ENCODE data around the gene PEPD.

PEPD gene

DNA sequence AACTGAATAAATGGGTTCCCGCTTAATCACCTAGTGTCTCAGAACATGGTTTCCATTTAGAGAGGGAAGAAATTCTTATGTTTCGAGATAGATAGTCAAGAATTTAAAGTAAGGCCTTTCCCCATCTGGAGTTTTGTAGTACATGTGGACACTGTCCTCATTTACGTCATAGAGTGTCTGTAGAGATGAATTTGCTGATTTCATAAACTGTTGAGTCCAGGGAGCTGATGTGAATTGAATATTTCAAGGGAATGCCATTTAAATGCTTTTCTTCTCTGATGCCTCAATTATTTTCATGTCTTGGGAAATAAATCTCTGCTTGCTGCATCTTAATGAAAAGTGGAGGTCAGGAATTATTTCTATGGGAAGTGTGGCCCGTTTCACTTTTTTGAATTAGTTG is 138.6 kb downstream of the PEPD start:
- TF ChIP-seq, protein P1, sequence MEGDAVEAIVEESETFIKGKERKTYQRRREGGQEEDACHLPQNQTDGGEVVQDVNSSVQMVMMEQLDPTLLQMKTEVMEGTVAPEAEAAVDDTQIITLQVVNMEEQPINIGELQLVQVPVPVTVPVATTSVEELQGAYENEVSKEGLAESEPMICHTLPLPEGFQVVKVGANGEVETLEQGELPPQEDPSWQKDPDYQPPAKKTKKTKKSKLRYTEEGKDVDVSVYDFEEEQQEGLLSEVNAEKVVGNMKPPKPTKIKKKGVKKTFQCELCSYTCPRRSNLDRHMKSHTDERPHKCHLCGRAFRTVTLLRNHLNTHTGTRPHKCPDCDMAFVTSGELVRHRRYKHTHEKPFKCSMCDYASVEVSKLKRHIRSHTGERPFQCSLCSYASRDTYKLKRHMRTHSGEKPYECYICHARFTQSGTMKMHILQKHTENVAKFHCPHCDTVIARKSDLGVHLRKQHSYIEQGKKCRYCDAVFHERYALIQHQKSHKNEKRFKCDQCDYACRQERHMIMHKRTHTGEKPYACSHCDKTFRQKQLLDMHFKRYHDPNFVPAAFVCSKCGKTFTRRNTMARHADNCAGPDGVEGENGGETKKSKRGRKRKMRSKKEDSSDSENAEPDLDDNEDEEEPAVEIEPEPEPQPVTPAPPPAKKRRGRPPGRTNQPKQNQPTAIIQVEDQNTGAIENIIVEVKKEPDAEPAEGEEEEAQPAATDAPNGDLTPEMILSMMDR (IDR thresholded peaks at IDR 0.05; ENCODE audit: borderline replicate concordance, insufficient read depth, low read depth, low read length), result no peak
- H3K4me3 ChIP-seq (ENCODE audit: low read depth, low read length), result no peak overlapping the region

- H3K4me3 ChIP-seq (ENCODE audit: low read depth, low read length), result no peak overlapping the region
- TF ChIP-seq, protein P1 (IDR thresholded peaks at IDR 0.05; ENCODE audit: borderline replicate concordance, insufficient read depth, low read depth, low read length), result no peak
Measured at GRCh38 chr19:33382006-33382405, 139.6 kb downstream of the PEPD start.

DNA sequence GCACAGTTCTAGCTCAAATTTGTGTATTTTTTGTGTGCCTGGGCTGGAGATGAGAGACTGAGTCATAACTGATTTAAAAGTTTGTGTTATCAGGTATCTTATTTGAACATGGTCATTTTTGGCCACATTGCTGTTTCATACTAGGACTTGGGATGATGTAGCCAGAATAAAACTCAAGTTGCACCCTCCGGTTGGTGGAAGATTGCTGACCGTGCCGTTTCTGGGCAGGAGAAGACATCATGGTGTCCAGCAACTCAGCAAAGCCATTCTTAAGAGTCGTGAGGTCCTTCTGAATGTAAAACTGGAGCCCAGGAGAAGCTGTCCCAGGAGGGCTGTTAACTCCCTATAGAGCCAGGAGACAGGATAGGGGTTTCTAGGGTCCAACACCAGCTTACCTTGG is 140.5 kb downstream of the PEPD start:
- TF ChIP-seq, protein P1 (IDR thresholded peaks at IDR 0.05; ENCODE audit: borderline replicate concordance, insufficient read depth, low read depth, low read length), result no peak
- no peak overlapping the region for H3K4me3 ChIP-seq (ENCODE audit: low read depth, low read length)

GRCh38 chr19:33379151-33379829 is 142.3 kb downstream of the PEPD start:
- H3K4me3 ChIP-seq (ENCODE audit: low read depth, low read length), result no peak overlapping the region
- TF ChIP-seq, protein P1 (IDR thresholded peaks at IDR 0.05; ENCODE audit: borderline replicate concordance, insufficient read depth, low read depth, low read length), result no peak

DNA sequence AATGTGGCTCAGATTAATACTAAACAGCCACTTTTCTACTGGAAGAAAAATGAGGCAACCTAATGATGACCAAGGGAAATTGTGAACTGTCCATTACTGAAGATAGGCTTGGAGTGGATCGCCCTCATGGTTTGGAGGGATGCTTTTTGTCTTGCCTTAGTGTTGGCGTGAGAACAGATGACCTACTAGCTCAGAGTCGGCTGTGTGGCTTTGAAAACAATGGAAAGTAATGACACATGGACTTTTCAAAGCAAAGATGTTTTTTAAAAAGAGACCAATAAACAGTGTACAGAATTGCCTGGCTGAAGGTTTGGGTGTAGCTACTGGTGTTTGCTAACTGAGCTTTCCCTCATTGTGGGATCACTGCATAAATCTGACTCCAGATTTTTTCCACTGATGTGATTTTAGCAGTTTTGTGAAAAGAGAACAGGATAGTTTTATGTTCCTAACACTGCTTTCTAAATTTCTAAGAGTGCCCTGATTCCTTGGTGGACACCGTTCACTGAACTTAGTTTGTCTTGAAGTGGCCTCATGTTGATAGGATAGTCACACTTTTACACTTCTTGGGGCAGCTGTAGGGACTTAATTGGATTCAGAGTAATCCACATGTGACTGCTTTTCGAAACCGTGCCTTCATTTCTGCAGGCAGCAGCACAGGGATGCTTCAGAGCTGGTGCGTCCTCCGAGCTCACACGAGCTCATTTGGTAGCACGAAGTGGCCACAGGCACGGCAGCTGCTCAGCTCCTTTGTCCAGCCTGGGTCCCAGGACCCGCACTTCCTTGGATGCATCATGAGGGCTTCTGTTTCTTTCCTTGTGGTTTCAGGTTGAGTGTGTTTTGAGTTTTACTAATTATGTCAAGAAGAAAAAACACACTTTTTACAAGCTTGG is 143.8 kb downstream of the PEPD start:
- no peak overlapping the region for H3K4me3 ChIP-seq (ENCODE audit: low read depth, low read length)
- TF ChIP-seq, protein P1 (IDR thresholded peaks at IDR 0.05; ENCODE audit: borderline replicate concordance, insufficient read depth, low read depth, low read length), result no peak

DNA sequence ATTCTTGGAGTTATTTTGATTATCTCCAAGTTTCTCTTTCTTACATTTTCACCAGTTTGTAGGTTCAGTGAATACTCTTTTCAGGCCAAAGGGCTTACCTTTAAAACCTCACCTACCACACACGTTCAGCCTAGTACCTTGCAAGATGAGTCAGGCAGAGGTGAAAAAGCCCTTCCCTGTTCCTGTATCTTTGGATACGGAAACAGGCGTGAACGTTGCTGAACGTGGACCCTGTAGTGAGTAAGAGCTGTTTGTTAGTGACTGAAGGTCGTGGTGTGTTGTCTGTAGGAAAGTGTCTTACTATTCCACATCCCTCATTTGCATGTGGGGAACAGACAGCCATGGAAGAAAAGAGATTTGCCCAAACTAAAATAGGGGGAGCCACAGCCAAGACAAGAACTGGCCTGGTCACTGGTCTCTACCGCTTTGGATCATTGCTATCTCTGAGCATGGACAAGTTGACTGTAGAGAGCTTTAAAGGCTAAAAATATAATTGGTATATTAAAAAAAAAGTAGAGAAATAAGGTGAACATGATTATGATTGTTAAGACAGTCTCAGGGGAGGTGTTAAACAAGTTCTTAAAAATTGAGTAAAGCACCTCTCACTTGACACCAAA is 144.5 kb downstream of the PEPD start:
- TF ChIP-seq, protein P1 (IDR thresholded peaks at IDR 0.05; ENCODE audit: borderline replicate concordance, insufficient read depth, low read depth, low read length), result no peak
- H3K4me3 ChIP-seq (ENCODE audit: low read depth, low read length), result no peak overlapping the region

Measured in GM12875 (cell line).